NCI-H1048 (cell line): Measurements from ENCODE around the gene CMTM8.
"Not testable (repeated sequence)": the region's sequence is repeated elsewhere in the genome, so short reads cannot be mapped to it uniquely, and the experiment has no call there.

Experiments
- DNase-seq: peaks from one replicate; lab custom pipeline; 2025; lab: John Stamatoyannopoulos, UW

Gene CMTM8

DNA sequence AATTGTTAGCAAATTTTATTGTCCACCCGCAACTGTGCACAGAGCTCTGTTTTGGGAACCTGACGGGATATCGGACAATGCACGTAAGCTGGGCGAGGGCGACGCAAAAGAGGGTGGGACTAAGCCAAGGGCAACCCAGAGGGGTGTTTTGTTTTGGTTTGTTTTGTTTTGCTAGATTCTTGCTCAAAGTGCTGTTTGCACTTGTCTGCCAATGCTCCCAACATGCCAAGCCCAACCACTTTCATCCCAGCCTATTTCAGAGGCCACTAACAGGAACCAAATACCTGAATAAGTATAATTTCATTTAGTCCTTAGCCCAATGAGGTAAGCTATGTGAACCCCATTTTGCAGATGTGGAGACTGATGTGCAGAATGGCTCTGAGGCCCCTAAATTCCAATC lies 143.4 kb downstream of the CMTM8 start:
- DNase-seq, result no peak

DNA sequence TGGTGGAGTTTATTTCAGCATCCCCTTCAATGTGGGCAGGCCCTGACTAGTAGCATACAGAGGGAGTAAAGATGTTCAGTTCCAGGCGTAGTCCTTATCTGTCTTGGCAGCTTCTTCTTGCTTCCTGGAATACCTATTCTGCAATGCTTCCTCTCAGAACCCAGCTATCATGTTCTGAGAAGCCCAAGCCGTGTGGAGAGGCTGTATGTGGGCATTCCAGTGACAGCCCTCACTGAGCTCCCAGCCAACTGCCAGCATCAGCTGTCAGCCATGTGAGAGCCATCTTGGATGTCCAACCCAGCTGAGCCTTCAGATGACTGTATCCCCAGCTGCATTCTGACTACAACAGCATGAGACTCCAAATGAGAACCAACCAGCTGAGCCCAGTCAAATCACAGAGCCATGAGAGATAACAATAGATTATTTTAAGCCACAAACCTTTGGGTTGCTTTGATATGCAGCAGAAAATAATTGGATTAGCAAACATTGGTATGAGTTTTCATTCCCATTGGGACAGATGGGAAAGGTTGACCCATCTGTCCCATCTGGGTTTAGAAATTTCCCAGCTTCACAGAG lies 144.7 kb downstream of the CMTM8 start:
- DNase-seq, result no peak

DNA sequence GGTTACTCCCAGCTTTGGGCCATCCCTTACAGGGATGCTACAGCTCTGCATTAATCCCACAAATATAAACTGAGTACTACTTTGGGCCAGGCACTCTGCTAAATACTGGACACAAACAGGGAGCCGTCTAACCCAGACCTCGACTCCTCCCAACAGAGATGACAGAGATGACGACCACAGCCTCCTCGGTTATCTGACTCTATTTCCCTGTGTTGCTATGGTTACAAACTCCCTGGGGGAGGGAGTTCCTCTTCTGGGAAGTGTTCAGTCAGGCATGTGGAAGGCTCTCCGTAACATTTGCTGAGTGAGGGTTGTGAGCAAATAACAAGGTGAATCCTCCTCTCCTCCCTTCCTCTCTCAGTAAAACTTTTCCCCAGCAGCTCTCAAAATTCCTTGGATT lies 146.5 kb downstream of the CMTM8 start:
- DNase-seq, result no peak

GRCh38 chr3:32387512-32387911 lies 149.0 kb downstream of the CMTM8 start:
- no peak for DNase-seq

DNA sequence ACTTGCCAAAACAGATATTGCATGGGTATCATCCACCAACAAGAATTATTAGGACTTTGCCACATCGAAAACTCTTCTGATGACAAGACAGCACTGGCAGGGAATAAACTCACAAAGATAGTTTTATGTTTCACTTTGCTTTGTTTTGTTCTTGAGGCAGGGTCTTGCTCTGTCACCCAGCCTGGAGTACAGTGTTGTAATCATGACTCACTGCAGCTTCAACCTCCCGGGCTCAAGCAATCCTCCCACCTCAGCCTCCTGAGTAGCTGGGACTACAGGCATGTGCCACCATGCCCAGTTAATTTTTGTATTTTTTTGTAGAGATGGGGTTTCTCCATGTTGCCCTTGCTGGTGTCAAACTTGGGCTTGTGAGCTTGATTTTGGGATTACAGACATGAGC lies 151.1 kb downstream of the CMTM8 start:
- DNase-seq, result not testable (repeated sequence)

GRCh38 chr3:32391643-32392535 lies 153.4 kb downstream of the CMTM8 start, which contains the start of gene CMTM7:
Gene CMTM7 (plus strand): TSS chr3:32391853. CDS start chr3:32391907, 54 bp downstream.
- no peak for DNase-seq

DNA sequence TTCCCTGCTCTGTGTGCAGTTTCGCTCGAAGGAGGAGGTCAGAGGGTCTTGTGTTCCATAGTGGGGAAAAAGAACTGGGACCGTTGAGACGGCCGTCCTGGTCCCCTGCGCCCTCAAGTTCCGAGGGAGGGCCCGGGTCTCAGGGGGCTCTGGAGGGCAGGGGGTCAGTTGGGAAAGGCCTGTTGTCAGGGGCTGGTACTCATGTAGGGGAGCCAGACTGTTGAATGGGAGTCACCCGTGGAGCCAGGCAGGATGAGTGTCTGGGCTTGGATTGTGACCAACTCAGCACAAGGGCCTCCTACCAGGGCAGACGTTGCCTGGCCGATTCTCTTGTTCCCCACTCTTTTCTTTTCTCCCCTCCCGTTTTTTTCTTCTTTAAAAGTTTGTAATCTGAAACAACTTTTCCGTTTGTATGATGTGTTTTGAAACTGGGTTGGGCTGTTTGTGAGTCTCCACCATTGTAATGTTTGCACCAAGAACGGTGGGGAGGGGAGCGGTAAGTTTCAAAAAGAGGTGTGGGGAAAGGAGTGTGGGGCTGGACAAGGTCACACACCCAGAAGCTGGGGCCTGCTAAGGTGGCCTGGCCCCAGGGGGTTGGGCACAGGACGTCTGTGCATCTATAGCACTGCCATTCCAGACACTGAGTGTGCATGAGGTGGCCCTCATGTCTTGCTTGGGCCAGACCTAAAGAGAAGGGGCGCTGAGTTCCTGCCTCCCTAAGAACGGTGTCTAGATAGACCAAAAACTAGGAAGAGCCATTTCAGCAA lies 154.2 kb downstream of the CMTM8 start:
- no peak for DNase-seq

GRCh38 chr3:32395496-32395895 lies 157.0 kb downstream of the CMTM8 start:
- DNase-seq, result no peak

GRCh38 chr3:32397941-32398340 lies 159.5 kb downstream of the CMTM8 start:
- no peak for DNase-seq

DNA sequence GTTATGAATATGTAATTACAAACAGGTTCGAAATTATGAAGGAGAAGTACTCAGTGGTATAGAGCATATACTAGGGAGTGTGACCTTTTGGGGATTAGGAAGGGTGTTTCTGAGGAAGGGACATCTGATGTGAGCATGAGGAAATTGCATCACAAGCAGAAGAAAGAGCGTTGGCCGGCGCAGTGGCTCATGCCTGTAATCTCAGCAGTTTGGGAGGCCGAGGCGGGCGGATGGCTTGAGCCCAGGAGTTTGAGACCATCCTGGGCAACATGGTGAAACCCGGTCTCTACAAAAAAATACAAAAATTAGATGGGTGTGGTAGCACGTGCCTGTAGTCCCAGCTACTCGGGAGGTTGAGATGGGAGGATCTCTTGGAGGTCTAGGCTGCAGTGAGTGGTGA lies 160.1 kb downstream of the CMTM8 start:
- DNase-seq, result no peak

GRCh38 chr3:32399030-32399620 lies 160.6 kb downstream of the CMTM8 start:
- DNase-seq, result no peak

DNA sequence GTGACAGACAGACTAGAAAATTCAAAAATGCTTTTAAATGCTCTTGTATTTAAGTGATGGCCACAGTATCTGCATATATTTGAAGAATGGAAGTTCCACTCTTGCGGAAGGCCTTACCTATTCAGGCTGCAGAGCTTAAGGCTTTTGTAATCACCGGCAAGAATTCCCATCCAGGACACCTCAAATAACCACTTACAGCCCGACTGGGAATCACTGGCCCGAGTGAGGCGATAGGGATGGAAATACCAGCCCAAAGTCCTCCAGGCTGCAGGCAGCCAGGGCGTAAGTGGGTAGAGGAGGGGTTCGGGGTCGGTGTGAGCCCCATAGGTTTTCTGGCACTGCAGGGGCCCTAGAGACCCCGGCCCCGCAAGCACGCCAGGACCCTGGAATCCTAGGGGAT lies 162.6 kb downstream of the CMTM8 start:
- no peak for DNase-seq

- no peak for DNase-seq
Measured at GRCh38 chr3:32401556-32402081, 163.1 kb downstream of the CMTM8 start.

DNA sequence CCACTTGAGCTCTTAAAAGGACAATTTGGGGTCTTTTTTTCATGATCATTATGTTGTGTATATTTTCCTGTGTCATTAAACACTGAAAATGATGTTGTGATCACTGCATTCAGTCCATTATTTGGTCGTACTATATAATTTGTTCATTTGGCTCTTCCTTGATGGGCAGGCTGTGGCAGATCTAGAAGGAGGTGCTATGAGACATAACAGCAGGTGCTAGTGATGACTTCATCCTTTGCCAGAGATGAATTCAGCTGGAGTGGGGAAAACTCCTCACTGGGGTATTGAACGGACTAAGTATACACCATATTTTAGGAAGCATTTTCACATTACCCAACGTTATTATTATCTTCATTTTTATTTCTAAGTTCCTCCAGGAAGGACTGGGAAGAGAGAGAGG lies 165.2 kb downstream of the CMTM8 start:
- DNase-seq, result no peak

GRCh38 chr3:32404714-32405113 lies 166.2 kb downstream of the CMTM8 start:
- DNase-seq, result no peak

DNA sequence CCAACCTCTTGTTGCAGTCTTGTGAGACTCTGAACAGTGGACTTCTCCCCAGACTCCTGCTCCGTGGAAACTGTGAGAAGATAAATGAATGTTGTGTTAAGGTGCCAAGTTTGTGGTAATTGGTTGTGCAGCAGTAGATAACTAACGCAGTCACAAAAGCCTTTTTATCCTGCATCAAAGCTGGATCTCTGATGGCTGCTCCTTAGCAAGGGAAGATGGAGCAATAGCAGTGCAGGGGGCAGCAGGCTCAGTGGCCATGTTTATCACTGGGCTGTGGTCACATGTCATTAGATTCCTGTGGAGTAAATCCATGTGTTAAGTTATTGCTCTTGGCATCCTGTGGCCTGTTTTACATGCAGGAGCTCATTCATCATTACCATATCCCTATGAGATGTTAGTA lies 166.7 kb downstream of the CMTM8 start:
- DNase-seq, result no peak

DNA sequence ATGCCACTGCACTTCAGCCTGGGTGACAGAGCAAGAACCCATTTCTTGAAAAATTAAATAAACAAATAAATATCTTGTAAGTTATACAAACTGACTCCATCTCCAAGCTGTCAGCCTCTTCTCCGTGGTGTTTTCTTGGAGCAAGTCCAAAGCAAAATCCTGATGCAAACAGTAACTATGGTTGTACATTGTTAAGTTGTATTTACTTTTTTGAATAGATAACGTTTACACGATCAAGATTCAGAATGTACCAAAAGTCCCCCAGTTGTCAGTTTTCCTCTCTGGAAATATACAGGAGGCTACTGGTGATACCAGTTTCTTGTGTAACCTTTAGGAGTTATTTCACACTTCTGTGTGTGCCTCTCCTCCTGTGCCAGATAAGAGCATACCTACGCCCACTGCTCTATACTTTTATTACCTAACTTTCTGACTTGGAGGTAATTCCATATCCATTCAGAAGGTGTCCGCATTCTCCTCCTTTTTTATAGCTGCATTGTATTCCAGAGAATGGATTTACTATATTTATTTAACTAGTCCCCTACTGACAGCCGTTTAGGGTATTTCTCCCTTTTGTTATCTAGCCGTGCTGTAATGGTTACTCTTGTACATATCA lies 167.3 kb downstream of the CMTM8 start:
- no peak for DNase-seq

DNA sequence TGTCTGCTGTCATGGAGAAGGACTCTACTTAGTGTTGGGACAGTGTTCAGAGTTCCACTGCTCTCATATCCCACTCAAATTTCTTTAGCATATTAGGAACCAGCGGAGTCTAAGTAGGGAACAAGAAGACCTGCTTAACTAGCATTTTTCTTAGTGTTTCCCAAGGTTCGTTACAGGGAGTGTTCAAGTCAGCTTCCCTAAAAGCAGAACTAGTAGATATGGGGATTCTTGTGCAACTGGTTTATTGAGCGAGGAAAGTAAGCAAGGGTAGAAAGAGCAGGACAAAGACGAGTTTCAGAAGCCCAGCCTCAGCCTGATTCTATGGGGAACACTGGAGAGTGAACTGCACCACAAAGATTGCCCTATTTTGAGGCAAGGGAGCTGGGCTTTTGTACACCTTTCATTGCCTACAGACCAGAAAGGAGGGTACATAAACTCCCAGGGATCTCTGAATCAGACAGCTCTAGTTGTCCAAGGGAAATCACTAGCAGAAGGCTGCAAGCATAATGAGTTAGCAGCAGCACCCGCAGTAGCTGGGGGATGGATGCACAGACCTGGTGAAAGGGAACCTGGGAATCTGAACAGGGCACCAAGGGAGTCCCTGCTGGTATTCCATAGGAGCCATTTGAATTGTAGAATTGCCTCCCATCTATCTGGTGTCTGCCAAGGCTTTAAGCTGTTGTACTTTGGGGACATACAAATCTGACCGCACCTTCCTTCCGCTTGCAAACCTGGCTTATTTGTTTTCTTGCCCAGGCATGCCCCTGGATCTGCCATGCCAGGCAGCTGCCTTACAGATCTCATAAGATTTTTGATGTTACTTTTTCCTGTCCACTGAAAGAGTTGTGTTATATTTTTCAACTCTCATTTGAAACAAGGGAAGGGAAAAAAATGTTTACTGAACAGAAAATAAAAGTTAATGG lies 168.3 kb downstream of the CMTM8 start:
- no peak for DNase-seq

DNA sequence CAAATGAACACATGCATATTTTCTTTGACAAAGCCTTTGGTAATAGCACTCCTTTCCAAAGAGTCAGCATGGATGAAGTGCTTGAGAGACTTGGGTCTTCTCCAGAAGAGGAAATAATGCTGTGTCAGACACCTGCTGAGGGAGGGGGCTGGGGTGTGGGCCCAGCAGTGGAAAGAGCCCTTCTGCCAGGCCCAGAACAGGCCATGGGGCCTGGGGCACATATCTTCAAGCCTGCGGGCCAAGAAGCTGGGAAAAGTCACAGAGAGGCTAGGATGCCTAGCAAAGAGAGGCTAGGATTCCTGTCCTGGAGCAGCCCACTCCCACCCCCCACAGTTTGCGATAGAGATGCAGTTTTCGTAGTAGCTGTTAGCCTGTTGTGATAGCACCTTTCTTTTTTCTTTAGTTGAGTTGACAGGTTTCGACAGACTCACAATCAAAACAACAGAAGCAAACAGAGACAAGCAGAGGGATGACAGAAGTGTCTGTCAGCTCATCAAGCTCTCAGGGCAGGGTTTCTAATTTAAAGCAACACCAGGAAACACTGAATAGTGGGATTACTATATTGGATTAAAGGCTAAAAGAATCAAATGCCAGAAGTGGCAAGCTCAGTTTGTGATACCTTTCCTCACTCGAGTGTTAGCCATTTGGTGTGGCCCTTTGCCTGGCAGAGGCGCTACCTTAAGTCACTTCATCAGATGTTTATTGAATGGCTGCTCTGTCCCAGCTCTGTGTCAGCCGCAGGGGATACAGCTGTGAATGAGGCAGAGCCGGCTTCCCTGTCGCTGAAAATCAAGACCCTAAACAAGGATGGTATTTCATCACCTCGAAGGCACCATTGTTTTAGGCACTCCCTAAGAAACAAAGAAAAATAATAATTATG lies 172.1 kb downstream of the CMTM8 start:
- DNase-seq, result no peak

DNA sequence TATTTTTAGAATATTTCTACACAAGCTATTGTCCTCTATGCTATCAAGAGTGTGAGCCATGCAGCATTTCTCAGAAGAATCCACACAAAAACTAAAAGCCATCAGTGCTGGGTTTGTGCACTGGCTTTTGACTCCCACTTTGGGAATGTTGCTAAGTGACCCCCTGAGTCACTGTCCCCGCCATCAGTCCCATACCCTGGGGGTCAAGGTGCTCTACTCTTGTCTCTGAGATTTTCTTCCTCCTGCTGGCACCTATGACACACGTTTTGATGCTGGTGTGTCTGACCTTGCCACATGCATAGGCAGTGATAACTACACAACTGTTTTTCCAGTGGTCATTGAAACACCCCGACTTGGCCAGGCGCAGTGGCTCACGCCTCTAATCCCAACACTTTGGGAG lies 173.0 kb downstream of the CMTM8 start:
- DNase-seq, result no peak
